ENCODE measurements around the gene B4GALNT4. TPM values are rescaled to one million over a fixed set of nuclear protein-coding genes. Genes with fewer than 3 reads are reported as not detected.
A peak's percentile ranks its signal among the peaks of the same experiment; 100 is the strongest.

Gene B4GALNT4
- total and polyA plus RNA-seq, 2 of the 13 experiments (the other 11 are each of a cell fraction or from before 2014, with no cell fraction given), result 30.5 to 50.1 TPM

DNA sequence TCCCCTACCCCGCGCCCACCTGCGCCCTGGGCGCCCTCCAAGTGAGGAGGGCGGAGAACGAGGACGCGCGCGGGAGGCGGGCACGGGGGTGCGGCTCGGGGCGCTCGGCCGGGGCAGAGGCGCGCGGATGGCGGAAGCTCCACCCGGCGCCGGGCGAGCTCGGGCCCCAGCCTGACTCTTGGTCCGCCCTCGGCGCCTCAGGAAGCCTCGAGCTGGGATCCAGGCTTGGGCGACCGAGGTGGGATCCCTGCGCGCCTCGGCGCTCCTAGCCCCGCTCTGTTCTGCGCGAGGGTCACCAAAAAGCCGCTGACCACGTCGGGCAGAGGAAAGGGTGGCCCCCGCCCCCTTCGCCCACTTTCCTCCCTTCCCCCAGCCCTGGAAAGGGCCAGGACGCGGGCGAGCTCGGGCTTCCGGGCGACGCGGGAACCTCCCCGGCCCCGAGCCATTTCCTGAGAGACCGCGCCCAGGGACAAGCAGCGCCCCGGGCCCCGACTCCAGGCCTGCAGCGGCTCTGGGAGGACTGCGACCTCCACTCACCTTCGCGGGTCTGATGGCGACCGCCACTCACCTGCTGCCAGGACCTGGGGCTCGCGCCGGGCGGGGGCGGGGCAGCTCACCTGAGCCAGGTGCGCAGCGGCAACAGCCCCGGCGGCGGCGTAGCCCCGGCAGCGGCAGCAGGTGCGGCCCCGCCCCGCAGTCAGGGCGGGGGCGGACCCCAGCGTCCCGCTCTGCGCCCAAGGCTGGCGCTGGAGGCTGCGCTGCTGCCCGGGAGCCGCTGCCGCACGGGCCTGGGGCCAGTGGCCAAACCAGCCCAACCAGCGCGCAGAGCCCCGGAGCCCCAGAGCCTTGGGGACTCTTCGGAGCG, 47.7 kb downstream of the B4GALNT4 start (continued):
- TF ChIP-seq DZIP1 (CRISPR knock-in tag; IDR thresholded peaks at IDR 0.05) (no peak), SAP130 (CRISPR knock-in tag; IDR thresholded peaks at IDR 0.05; ENCODE audit: low read depth) (0 out of 2 replicates have a peak, but pooled peaks have one; percentile 10), NR0B2 (CRISPR knock-in tag; IDR thresholded peaks at IDR 0.05) (no peak), ZNF781 (CRISPR knock-in tag; IDR thresholded peaks at IDR 0.05; ENCODE audit: borderline replicate concordance, not compliant biosample characterization) (no peak), ELF3 (CRISPR knock-in tag; IDR thresholded peaks at IDR 0.05) (0 out of 2 replicates have a peak, but pooled peaks have one; percentile 29), RBFOX2 (IDR thresholded peaks at IDR 0.05; ENCODE audit: low read depth, low read length) (0 out of 2 replicates have a peak, but pooled peaks have one; percentile 30), ZFP91 (CRISPR knock-in tag; IDR thresholded peaks at IDR 0.05; ENCODE audit: borderline replicate concordance) (0 out of 2 replicates have a peak, but pooled peaks have one; percentile 12), TBP (CRISPR knock-in tag; IDR thresholded peaks at IDR 0.05) (no peak), AGO2 (optimal IDR thresholded peaks at IDR 0.05; ENCODE audit: low read depth, low read length) (peak; percentile 27), TGIF2 (CRISPR knock-in tag; IDR thresholded peaks at IDR 0.05) (no peak), MTA1 (CRISPR knock-in tag; IDR thresholded peaks at IDR 0.05; ENCODE audit: borderline replicate concordance) (peak; percentile 23; the same call in 1 of the 2 replicates), ZSCAN12 (CRISPR knock-in tag; IDR thresholded peaks at IDR 0.05) (no peak), NR2C2 (CRISPR knock-in tag; IDR thresholded peaks at IDR 0.05; ENCODE audit: borderline replicate concordance) (peak; percentile 28; the same call in 1 of the 2 replicates), ZNF569 (CRISPR knock-in tag; IDR thresholded peaks at IDR 0.05; ENCODE audit: borderline replicate concordance) (no peak)
- TF ChIP-seq, protein P1, sequence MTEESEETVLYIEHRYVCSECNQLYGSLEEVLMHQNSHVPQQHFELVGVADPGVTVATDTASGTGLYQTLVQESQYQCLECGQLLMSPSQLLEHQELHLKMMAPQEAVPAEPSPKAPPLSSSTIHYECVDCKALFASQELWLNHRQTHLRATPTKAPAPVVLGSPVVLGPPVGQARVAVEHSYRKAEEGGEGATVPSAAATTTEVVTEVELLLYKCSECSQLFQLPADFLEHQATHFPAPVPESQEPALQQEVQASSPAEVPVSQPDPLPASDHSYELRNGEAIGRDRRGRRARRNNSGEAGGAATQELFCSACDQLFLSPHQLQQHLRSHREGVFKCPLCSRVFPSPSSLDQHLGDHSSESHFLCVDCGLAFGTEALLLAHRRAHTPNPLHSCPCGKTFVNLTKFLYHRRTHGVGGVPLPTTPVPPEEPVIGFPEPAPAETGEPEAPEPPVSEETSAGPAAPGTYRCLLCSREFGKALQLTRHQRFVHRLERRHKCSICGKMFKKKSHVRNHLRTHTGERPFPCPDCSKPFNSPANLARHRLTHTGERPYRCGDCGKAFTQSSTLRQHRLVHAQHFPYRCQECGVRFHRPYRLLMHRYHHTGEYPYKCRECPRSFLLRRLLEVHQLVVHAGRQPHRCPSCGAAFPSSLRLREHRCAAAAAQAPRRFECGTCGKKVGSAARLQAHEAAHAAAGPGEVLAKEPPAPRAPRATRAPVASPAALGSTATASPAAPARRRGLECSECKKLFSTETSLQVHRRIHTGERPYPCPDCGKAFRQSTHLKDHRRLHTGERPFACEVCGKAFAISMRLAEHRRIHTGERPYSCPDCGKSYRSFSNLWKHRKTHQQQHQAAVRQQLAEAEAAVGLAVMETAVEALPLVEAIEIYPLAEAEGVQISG (CRISPR knock-in tag; IDR thresholded peaks at IDR 0.05), result 0 out of 2 replicates have a peak, but pooled peaks have one; percentile 28
- TF ChIP-seq, protein P2, sequence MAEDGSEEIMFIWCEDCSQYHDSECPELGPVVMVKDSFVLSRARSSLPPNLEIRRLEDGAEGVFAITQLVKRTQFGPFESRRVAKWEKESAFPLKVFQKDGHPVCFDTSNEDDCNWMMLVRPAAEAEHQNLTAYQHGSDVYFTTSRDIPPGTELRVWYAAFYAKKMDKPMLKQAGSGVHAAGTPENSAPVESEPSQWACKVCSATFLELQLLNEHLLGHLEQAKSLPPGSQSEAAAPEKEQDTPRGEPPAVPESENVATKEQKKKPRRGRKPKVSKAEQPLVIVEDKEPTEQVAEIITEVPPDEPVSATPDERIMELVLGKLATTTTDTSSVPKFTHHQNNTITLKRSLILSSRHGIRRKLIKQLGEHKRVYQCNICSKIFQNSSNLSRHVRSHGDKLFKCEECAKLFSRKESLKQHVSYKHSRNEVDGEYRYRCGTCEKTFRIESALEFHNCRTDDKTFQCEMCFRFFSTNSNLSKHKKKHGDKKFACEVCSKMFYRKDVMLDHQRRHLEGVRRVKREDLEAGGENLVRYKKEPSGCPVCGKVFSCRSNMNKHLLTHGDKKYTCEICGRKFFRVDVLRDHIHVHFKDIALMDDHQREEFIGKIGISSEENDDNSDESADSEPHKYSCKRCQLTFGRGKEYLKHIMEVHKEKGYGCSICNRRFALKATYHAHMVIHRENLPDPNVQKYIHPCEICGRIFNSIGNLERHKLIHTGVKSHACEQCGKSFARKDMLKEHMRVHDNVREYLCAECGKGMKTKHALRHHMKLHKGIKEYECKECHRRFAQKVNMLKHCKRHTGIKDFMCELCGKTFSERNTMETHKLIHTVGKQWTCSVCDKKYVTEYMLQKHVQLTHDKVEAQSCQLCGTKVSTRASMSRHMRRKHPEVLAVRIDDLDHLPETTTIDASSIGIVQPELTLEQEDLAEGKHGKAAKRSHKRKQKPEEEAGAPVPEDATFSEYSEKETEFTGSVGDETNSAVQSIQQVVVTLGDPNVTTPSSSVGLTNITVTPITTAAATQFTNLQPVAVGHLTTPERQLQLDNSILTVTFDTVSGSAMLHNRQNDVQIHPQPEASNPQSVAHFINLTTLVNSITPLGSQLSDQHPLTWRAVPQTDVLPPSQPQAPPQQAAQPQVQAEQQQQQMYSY (CRISPR knock-in tag; IDR thresholded peaks at IDR 0.05), result no peak
